HG03457 (cell line): ENCODE measurements around the gene GTF3C1.
"Not testable (repeated sequence)": the region's sequence is repeated elsewhere in the genome, so short reads cannot be mapped to it uniquely, and the experiment has no call there.

Source experiments
- ATAC-seq: cut with Tn5 transposase; IDR thresholded peaks from one replicate; pipeline ENCODE4 v1.9.1; 2021; ENCODE audit warnings: moderate number of reproducible peaks; ENCODE audit not compliant: unreplicated experiment

GTF3C1 gene

DNA sequence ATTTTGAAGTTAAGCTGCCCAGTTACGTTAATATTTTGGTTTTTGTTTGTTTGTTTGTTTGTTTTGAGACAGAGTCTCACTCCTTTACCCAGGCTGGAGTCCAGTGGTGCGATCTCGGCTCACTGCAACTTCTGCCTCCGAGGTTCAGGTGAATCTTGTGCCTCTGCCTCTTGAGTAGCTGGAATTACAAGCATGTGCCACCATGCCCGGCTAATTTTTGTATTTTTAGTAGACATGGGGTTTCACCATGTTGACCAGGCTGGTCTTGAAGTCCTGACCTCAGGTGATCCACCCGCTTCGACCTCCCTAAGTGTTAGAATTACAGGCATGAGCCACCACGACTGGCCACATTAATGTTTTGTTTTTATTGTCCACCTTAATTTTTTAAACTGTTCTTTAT lies 21.3 kb upstream of the GTF3C1 start:
- not testable (repeated sequence) for ATAC-seq

DNA sequence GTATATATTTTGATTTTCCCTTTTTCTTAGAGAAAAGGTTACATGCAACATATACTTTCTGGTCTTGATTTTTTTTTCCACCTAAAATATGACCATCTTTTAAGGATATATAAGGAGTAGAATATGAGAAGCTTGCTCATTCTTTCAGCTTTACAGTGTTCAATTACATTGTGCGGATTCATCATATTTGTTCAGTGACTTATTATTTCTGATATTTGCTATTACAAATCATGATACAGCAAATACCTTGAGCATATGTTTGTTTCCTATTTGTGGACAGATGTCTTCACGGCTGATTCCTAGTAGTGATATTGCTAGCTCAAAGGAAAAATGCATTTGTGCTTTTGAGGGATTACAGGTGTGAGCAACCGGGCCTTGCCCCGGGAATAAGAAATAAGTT lies 18.4 kb upstream of the GTF3C1 start:
- ATAC-seq: no peak

DNA sequence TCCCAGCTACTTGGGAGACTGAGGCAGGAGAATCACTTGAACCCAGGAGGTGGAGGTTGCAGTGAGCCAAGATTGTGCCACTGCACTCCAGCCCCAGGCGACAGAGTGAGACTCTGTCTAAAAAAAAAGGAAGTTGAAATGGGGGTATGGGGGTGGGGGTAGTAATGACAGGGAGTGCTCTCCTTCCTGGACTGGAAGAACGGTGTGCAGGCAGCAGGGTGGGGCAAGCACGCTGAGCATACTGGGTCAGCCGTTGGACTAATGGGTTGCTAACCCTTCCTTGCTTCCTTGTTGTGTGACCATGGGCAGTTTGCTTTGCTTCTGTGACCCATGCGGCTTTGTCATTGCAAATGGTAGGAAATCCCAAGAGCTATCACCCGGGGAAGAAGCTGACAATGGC lies 16.7 kb upstream of the GTF3C1 start:
- no peak for ATAC-seq

DNA sequence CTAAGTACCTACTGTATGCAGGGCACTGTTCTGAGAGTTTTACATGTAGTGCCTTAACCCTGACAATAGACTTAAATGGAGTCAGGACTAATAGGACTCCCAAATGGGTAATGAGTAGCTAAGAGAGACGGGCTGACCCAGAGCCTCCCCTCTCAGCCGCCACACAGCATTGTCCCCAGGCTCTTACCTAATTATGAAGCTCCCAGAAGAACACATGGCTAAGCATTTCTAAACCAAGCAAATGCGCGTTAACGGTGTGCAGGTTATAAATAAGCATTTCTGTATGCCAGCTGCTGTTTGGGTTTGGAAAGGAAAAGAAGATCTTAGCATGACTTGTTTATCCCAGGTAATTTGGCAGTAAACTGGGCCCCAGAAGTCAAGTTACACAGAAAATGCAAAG lies 14.5 kb upstream of the GTF3C1 start:
- ATAC-seq: no peak

DNA sequence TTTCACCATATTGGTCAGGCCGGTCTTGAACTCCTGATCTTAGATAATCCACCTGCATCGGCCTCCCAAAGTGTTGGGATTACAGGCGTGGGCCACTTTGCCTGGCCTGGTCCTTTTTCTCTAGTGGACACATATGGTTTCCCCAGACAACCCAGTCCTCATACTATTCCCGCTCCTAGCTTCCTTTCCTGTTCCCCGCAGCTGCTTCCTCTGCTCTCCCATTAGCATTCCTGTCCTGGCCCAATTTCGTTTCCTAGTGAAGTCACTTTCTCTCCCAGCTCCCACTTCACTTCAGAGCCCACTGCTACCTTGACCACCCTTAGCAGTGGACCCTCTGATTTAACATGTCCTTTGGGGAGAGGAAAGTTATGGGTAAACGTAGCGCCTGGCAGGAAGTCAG lies 11.5 kb upstream of the GTF3C1 start:
- ATAC-seq: no peak

DNA sequence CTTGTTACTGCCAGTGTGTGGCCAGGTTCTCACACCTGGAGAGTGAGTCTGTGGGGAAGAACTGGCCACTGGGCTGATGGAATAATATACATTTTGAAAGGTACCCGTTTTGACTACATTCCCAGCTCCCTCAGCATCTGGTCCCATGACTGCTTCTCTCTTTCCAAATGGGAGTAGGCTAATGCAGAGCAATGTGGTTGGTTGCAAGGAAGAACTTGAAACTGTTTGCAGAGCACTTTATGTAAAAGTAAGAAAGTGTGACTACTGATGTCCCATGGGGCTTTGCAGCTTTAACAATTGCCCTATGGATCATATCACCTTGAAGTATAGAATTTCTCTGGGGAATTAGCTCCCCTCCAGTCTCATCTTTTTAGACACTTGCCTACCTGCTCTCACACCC lies 9.2 kb upstream of the GTF3C1 start:
- no peak for ATAC-seq

DNA sequence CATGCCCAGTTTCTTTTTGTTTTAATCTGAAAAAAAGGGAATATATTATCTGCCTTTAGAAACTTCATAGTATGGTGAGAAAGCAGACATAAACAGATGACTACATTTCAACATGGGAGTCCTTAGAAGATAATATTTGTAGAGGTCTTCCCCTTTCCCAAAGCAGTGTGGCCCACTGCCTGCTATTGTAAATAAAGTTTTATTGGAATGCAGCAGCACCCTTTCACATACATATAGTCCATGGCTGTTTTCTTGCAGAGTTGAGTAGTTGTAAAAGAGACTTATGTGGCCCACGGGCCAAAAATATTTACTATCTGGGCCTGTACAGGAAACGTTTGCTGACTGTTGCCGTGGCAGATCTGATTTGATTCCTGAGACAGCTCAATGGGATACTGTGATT lies 8.7 kb upstream of the GTF3C1 start:
- ATAC-seq: no peak

DNA sequence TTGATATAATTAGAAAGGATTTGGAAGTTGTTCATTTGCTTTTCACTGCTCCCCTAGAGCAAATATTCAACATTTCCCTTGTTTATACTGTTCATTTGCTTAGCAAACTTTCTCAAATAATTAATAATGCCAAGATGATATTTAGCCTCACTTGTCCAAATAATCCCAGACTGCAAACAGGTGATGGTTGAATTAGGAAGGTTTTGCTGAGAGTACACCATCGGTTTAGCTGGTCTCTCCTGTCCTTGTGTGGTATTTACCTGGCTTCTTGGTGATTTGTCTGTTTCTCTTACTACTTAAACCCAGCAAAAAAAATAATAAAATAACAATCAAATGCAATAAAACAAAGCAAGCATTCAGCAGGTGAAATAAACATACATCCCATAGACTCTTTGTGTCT lies 6.8 kb upstream of the GTF3C1 start:
- ATAC-seq: no peak

DNA sequence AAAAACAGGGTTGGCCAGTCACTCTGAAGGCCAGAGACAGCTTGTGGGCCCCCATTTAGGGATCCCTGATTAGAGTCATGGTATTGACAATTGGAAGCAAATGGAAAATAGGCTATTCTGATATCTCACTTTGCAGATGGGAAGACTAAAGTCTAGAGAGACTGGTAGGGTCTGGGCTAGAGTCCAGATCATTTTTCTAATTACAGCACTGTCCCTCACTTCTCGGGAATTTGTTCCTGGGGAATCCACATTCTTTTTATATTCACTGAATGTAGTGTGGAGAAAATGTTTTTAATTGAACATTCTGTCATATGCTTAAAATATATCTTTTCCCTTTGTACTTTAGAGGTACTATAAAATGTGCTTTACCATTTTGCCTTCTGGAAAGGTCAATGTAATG lies 1.3 kb upstream of the GTF3C1 start:
- no peak for ATAC-seq

DNA sequence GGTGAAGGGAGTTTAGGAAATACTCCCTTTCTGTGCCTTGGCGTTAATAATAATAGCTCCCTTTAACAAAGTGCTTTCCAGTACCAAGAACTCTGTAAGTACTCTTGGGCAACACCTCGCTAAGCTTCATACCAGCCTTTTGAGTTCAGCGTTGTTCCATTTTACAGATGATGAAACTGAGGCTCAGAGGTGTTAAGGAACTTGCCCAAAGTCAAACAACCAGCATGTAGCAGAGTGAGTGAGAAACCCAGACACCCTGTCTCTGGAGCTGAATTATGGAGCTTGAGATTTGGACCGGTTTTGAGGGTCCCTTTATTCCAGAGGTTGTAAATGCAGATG lies 838 bp upstream of the GTF3C1 start:
- ATAC-seq: no peak

DNA sequence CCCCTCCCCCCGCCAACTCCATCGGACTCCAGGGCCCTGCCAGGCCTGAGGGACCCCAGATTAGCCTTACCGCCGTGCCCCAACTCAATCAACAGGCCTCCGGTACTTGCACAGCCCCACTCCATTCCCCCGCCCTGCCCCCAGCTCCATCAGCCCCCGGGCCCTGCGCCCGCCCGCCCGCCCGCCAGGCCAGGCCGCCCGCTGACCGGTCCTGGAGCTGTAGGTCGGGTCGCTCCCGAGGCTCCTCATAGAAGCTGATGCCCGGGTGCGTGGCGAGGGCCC lies 308 bp downstream of the GTF3C1 start:
- peak; percentile 15 for ATAC-seq

DNA sequence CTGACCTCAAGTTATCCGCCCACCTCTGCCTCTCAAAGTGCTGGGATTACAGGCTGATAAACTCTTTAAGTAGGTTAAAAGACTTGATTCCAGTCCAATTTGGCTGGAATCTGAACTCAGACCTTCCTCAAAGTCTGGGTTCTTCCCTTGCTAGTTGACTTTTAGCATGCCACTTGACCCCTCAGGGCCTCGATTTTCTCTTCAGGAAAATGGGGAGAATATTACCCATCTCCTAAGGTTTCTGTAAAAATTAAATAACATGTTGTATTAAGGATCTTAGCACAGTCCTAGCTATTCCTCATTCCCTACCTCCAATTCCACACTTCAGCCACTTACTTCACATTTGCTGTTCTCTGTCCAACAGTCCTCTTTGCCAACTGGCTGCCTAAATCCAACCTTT lies 1.9 kb downstream of the GTF3C1 start:
- ATAC-seq: no peak

DNA sequence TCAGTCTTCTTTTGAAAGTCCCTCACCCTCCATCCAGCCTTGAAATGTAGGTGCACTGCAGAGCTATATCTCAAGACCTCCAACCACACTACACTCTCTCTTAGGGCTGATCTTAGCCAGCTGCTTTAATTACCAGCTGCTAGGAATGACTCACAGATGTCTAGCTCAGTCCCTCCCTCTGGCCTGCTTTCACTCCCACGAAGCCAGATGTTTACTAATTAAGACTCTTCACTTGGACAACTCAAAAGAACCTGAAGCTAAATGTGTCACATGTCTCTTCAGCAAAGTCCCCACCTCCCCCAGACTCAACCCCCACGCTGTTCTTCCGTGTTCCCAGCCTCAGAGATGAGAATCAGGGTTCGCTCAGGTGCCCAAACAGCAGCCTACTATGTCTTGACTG lies 2.6 kb downstream of the GTF3C1 start:
- no peak for ATAC-seq

DNA sequence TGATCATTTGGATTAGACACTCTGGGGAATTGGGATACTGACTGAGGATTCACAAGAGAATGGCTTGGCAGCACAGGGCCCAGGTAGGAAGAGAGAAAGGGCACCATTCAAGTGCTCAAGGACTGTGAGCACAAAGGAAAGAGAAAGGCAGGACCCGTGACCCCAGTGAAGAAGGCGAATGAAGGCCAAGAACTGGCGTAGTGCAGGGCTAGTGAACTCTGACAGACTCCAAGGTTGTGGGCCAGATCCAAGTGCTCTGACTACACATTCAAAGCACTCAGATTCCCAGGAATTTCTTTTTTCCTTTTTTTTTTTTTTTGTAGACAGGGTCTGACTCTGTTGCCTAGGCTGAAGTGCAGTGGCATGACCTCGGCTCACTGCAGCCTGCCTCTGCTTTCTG lies 5.0 kb downstream of the GTF3C1 start:
- ATAC-seq: no peak

DNA sequence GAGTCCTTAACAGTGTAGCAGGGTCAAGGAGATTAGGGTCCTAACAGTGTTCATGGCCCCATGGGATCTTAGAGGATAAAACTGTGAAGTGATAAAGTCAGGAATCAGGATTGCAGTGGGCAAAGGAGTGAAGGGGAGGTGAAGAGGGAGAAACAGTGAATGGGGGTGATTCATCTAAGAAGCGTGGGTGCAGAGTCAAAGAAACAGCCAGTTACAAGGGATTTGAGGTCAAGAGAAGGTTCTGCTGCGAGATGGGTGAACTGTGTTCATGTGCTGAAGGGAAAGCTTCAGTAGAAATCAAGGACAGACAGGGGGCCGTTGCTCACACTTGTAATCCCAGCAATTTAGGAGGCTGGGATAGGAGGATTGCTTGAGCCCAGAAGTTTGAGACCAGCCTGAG lies 5.9 kb downstream of the GTF3C1 start:
- ATAC-seq: no peak

DNA sequence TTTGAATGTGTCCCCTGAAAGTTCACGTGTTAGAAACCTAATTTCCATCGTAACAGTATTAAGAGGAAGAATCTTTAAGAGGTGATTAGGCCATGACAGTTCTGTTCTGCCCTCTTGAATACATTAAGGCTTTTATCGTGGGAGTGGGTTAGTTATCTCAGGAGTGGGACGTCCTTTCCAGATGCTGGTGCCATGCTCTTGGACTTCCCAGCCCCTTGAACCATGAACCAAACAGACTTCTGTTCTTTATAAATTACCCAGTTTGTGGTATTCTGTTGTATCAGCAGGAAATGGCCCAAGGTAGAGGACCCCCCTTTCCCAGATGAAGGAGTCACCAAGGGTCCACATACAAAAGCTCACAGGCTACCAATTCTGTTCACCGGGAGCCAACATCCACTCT lies 10.1 kb downstream of the GTF3C1 start:
- ATAC-seq: no peak

DNA sequence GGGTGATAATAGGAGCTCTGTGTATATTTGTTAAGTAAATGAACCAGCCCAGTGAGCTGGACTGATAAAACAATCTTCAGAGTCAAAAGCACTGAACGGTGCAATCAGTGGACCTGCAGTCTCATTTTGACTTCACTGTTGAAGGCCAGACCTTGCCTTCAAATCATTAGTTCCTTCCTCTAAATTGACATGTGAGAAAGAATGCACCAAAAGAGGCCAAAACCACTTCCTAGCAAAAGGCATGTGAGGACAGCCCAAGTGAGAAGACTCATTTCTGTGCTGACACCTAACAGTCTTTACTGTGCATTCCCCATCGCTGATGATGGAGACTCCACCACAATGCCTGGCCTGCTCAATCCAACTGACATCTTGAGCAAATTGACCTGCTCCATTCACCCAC lies 10.6 kb downstream of the GTF3C1 start:
- ATAC-seq: no peak

DNA sequence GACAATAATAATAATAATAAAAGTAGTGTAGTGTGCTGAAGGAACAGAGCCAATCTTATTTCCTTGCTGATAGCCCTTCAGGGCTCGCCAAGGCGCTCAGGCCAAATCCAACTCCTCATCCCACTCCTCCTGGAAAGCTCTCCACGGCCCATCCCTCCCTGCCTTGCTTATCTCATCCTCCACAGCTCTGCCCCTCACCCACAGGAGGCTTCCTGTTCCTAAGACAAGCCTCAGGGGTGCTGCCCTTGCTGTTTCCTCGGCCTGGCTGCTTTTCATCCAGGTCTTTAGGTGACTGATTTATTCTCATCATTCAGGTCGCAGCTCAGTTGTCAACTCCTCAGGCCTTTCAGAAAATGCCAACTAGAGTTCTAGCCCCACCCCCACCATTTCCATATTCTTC lies 11.2 kb downstream of the GTF3C1 start:
- ATAC-seq: no peak

DNA sequence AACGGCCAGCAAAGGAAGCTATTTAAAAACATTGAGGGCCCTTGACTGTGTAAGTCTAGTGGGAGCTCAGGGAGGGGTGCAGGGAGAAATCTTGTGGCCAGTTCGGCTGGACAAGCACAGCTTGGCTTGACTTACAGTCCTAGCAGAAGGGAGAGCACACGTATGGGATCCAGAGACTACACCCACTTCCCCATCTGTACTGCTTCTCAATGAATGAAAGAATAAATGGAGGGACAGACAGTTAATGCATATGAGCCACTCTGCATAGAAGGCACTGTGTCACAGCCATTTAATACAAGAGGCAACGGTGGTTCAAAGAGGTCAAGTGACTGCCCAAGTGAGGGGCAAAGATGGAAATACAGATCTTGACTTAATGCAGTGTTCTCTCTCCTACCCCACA lies 15.5 kb downstream of the GTF3C1 start:
- no peak for ATAC-seq

DNA sequence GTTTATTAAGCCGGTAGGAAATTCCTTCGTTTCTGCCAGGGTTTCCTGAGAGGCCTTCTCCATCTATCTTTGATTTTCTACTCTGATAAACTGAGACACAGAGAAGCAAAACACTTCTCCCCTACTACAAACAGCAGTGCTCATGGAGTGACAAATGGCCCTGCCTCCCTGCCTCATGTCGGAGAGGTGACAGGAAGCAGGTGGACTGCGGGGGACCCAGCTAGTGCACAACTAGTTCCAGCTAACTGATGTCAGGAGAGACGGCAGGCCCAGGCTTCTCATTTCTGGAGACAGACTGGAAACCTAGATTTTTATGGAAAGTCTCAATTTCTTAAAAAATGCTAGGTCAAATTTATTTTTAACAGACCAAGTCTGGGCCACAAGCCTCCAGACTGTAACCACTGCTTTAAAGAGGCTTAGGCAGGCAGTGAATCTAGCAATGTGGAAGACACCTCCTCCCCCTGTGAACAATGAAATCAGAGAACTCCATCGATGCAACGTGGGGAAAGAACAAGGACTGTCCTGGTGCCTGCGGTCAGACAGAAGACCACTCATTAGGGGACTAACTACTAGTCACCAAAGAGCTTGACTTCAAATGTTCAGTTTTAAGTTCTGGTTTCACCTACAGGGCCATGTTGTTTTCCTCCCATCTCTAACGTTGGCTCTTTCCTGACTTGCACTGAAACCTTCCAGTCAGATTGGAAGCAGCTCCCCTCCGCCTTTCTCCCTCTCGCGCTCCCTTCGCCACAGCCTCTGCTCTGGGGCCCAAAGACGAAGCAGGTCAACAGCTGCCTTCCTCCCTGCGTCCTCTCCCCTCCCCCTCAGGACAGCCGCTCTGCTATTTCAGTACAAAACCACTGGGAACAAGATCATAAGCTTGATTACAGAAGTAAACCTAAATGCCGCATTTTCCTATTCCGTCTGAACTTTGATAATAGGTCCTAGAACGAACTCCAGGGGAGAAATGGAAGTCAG lies 17.6 kb downstream of the GTF3C1 start:
- ATAC-seq: no peak

DNA sequence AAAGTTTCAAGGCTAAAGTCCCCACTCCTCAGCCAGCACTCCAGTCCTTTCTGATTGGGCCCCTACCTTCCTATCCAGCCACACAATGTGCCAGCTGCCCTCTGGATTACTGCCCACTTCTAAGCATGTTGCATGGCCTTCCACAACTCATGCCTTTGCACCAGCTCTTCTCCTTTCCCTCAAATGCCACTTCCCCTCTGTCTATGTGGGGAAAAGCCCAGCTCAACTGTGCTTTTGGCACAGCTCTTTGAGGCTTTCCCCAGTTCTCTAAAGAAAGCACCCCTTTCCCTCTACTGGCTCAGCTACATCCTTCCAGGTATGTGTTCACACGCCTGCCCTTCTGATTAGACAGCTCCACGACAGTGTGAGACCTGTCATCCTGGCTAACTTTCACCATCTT lies 18.5 kb downstream of the GTF3C1 start:
- no peak for ATAC-seq

DNA sequence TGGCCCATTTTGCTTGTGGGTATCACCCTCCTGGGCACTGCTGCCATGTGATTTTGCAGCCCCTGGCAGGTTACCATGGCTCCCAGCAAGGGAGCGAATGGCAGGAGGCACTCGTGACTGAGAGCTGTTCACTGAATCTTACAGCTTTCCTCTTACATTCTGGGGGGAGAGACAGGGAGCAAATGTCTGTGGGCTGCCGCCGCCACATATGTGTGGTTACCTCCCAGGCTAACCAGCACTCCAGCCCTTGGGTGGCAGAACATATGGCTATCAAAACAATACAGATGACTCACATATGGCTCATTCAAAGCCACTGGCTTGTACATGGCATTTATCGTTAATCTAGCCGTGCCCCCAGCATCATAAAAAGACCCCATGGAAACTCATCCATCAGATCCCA lies 19.8 kb downstream of the GTF3C1 start:
- no peak for ATAC-seq

DNA sequence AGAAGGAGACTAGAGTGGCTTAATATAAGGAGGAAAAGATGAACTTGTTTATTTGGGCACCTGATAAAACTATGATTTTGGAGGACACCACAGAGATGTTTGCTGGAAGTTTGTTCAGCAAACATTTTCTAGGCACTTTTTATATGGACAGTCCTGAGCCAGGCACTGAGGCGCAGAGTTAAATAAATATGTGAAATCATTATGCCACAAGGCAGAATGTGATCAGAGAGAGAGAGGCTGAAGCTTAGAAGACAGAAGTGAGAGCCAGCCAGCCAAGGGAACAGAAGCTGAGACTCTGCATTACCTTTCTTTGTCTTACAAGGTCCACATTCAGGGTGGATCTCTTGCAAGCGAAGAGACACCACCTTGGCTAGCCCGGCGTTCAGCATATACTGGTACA lies 21.4 kb downstream of the GTF3C1 start:
- ATAC-seq: no peak
